Activated CD4-positive, alpha-beta memory T cell treated with anti-CD3 and anti-CD28 coated beads, Interleukin-2, amount 10 ng/mL, durations not matched to agents 7 days and 5 days (primary cell): ENCODE results near the gene FSTL5. TPM values are rescaled to one million over a fixed set of nuclear protein-coding genes. Genes with fewer than 3 reads are reported as not detected.
"Not testable (repeated sequence)": the region's sequence is repeated elsewhere in the genome, so short reads cannot be mapped to it uniquely, and the experiment has no call there.

Source experiments
- CTCF ChIA-PET: fragments of 350-600 bp; sonication (Branson Sonifier 250); formaldehyde crosslinking; loops from one replicate; lab custom pipeline; 2021; ENCODE audit warnings: antibody characterized with exemption, inconsistent platforms; lab: Charles Lee
- POLR2A ChIA-PET: fragments of 350-600 bp; sonication (Branson Sonifier 250); formaldehyde crosslinking; loops from one replicate; lab custom pipeline; 2021; ENCODE audit warnings: antibody characterized with exemption; lab: Charles Lee
- DNase-seq: peaks from one replicate; pipeline ENCODE4 v3.0.0-alpha.2; 2020
- H3K27ac Mint-ChIP-seq: one replicate; pipeline ENCODE4 v1.8.0; 2021; ENCODE audit warnings: mild to moderate bottlenecking, mixed read lengths
- H3K27me3 Mint-ChIP-seq: one replicate; pipeline ENCODE4 v1.8.0; 2021; ENCODE audit warnings: mixed read lengths
- H3K36me3 Mint-ChIP-seq: one replicate; pipeline ENCODE4 v1.8.0; 2021; ENCODE audit warnings: low read depth, mixed read lengths
- H3K4me1 Mint-ChIP-seq: one replicate; pipeline ENCODE4 v1.8.0; 2021; ENCODE audit warnings: mixed read lengths
- H3K4me3 Mint-ChIP-seq: one replicate; pipeline ENCODE4 v1.8.0; 2021; ENCODE audit warnings: mild to moderate bottlenecking, mixed read lengths
- H3K9me3 Mint-ChIP-seq: one replicate; pipeline ENCODE4 v1.8.0; 2021; ENCODE audit warnings: mixed read lengths
- total RNA-seq, 2 experiments: library from RNA; stranded (reverse); gene quantifications; one replicate each; pipeline ENCODE4 v1.2.3, GENCODE V29; 2021

The FSTL5 gene
- total RNA-seq, 2 experiments from 2014 or later: not detected

- DNase-seq: no peak
- POLR2A ChIA-PET: no interaction called here
- no peak overlapping the region for H3K4me3 Mint-ChIP-seq
- no peak overlapping the region for H3K27ac Mint-ChIP-seq
- H3K27me3 Mint-ChIP-seq: no peaks in the 10 kb centered on the region
- peaks cover 4% of the 10 kb centered on the region for H3K9me3 Mint-ChIP-seq
- H3K4me1 Mint-ChIP-seq: no peaks in the 10 kb centered on the region
- CTCF ChIA-PET: no interaction called here
- no peaks in the 10 kb centered on the region for H3K36me3 Mint-ChIP-seq
Observed at GRCh38 chr4:162139412-162139811, 24.4 kb downstream of the FSTL5 start.

GRCh38 chr4:162131256-162131655 is 32.5 kb downstream of the FSTL5 start:
- Mint-ChIP-seq H3K4me3 (no peak overlapping the region), H3K27ac (no peak overlapping the region), H3K27me3 (no peaks in the 10 kb centered on the region), H3K36me3 (no peaks in the 10 kb centered on the region), H3K9me3 (peaks cover 5% of the 10 kb centered on the region), H3K4me1 (no peaks in the 10 kb centered on the region)
- POLR2A ChIA-PET: no interaction called here
- CTCF ChIA-PET: no interaction called here
- DNase-seq: no peak

GRCh38 chr4:162126729-162127128 is 37.1 kb downstream of the FSTL5 start:
- H3K27ac Mint-ChIP-seq: no peak overlapping the region
- H3K4me1 Mint-ChIP-seq: no peaks in the 10 kb centered on the region
- ChIA-PET CTCF (no interaction called here), POLR2A (no interaction called here)
- DNase-seq: no peak
- no peaks in the 10 kb centered on the region for H3K36me3 Mint-ChIP-seq
- no peaks in the 10 kb centered on the region for H3K27me3 Mint-ChIP-seq
- H3K9me3 Mint-ChIP-seq: no peaks in the 10 kb centered on the region
- H3K4me3 Mint-ChIP-seq: no peak overlapping the region

GRCh38 chr4:162117051-162117450 is 46.7 kb downstream of the FSTL5 start:
- POLR2A ChIA-PET: no interaction called here
- Mint-ChIP-seq H3K9me3 (peaks cover 2% of the 10 kb centered on the region), H3K27ac (no peak overlapping the region), H3K4me1 (no peaks in the 10 kb centered on the region), H3K4me3 (no peak overlapping the region), H3K36me3 (no peaks in the 10 kb centered on the region), H3K27me3 (no peaks in the 10 kb centered on the region)
- CTCF ChIA-PET: no interaction called here
- DNase-seq: no peak

- no peaks in the 10 kb centered on the region for H3K4me1 Mint-ChIP-seq
- no peaks in the 10 kb centered on the region for H3K27me3 Mint-ChIP-seq
- peaks cover 2% of the 10 kb centered on the region for H3K9me3 Mint-ChIP-seq
- POLR2A ChIA-PET: no interaction called here
- H3K36me3 Mint-ChIP-seq: no peaks in the 10 kb centered on the region
- no peak for DNase-seq
- H3K27ac Mint-ChIP-seq: no peak overlapping the region
- H3K4me3 Mint-ChIP-seq: no peak overlapping the region
- CTCF ChIA-PET: no interaction called here
Observed at GRCh38 chr4:162116095-162116779, 47.6 kb downstream of the FSTL5 start.

GRCh38 chr4:162115333-162115732 is 48.5 kb downstream of the FSTL5 start:
- Mint-ChIP-seq H3K4me1 (no peaks in the 10 kb centered on the region), H3K27me3 (no peaks in the 10 kb centered on the region), H3K9me3 (peaks cover 2% of the 10 kb centered on the region), H3K4me3 (no peak overlapping the region), H3K27ac (no peak overlapping the region), H3K36me3 (no peaks in the 10 kb centered on the region)
- POLR2A ChIA-PET: no interaction called here
- no peak for DNase-seq
- CTCF ChIA-PET: no interaction called here

GRCh38 chr4:162111078-162111477 is 52.7 kb downstream of the FSTL5 start:
- no peaks in the 10 kb centered on the region for H3K36me3 Mint-ChIP-seq

GRCh38 chr4:162104459-162105124 is 59.2 kb downstream of the FSTL5 start:
- no peak for DNase-seq
- POLR2A ChIA-PET: no interaction called here
- CTCF ChIA-PET: no interaction called here
- Mint-ChIP-seq H3K4me1 (no peaks in the 10 kb centered on the region), H3K4me3 (no peak overlapping the region), H3K36me3 (no peaks in the 10 kb centered on the region), H3K27me3 (no peaks in the 10 kb centered on the region), H3K9me3 (peaks cover 5% of the 10 kb centered on the region), H3K27ac (no peak overlapping the region)

More at GRCh38 chr4:162111078-162111477, 52.7 kb downstream of the FSTL5 start:
- peaks cover 2% of the 10 kb centered on the region for H3K9me3 Mint-ChIP-seq
- no peak overlapping the region for H3K4me3 Mint-ChIP-seq
- H3K27ac Mint-ChIP-seq: no peak overlapping the region
- no peaks in the 10 kb centered on the region for H3K27me3 Mint-ChIP-seq
- DNase-seq: no peak
- POLR2A ChIA-PET: no interaction called here
- no peaks in the 10 kb centered on the region for H3K4me1 Mint-ChIP-seq
- CTCF ChIA-PET: no interaction called here

- CTCF ChIA-PET, H3K27ac Mint-ChIP-seq, H3K27me3 Mint-ChIP-seq, H3K4me1 Mint-ChIP-seq, POLR2A ChIA-PET, DNase-seq, H3K36me3 Mint-ChIP-seq, H3K9me3 Mint-ChIP-seq, H3K4me3 Mint-ChIP-seq: not testable (repeated sequence)
Observed at GRCh38 chr4:162103908-162104307, 59.9 kb downstream of the FSTL5 start.

GRCh38 chr4:162102713-162103112 is 61.1 kb downstream of the FSTL5 start:
- H3K27me3 Mint-ChIP-seq: no peaks in the 10 kb centered on the region
- CTCF ChIA-PET: no interaction called here
- POLR2A ChIA-PET: no interaction called here
- no peaks in the 10 kb centered on the region for H3K4me1 Mint-ChIP-seq
- H3K9me3 Mint-ChIP-seq: peaks cover 5% of the 10 kb centered on the region
- no peak for DNase-seq
- no peak overlapping the region for H3K4me3 Mint-ChIP-seq
- no peak overlapping the region for H3K27ac Mint-ChIP-seq
- H3K36me3 Mint-ChIP-seq: no peaks in the 10 kb centered on the region

- no peaks in the 10 kb centered on the region for H3K4me1 Mint-ChIP-seq
- ChIA-PET CTCF (no interaction called here), POLR2A (no interaction called here)
- H3K9me3 Mint-ChIP-seq: peaks cover 5% of the 10 kb centered on the region
- no peak overlapping the region for H3K4me3 Mint-ChIP-seq
- H3K36me3 Mint-ChIP-seq: no peaks in the 10 kb centered on the region
- DNase-seq: no peak
- no peaks in the 10 kb centered on the region for H3K27me3 Mint-ChIP-seq
- H3K27ac Mint-ChIP-seq: no peak overlapping the region
Observed at GRCh38 chr4:162101337-162101736, 62.5 kb downstream of the FSTL5 start.

- Mint-ChIP-seq H3K4me3 (no peak overlapping the region), H3K27ac (no peak overlapping the region), H3K27me3 (no peaks in the 10 kb centered on the region), H3K36me3 (no peaks in the 10 kb centered on the region), H3K4me1 (no peaks in the 10 kb centered on the region), H3K9me3 (no peaks in the 10 kb centered on the region)
- CTCF ChIA-PET: no interaction called here
- DNase-seq: no peak
- POLR2A ChIA-PET: no interaction called here
Observed at GRCh38 chr4:162075726-162076125, 88.1 kb downstream of the FSTL5 start.

GRCh38 chr4:162061214-162061613 is 102.6 kb downstream of the FSTL5 start:
- Mint-ChIP-seq H3K27me3 (no peaks in the 10 kb centered on the region), H3K4me3 (no peak overlapping the region), H3K9me3 (peaks cover 2% of the 10 kb centered on the region), H3K4me1 (no peaks in the 10 kb centered on the region), H3K27ac (no peak overlapping the region), H3K36me3 (no peaks in the 10 kb centered on the region)
- ChIA-PET POLR2A (no interaction called here), CTCF (no interaction called here)
- no peak for DNase-seq

GRCh38 chr4:162059656-162060055 is 104.1 kb downstream of the FSTL5 start:
- ChIA-PET CTCF (no interaction called here), POLR2A (no interaction called here)
- Mint-ChIP-seq H3K4me1 (no peaks in the 10 kb centered on the region), H3K27ac (no peak overlapping the region), H3K9me3 (peaks cover 2% of the 10 kb centered on the region), H3K36me3 (no peaks in the 10 kb centered on the region), H3K4me3 (no peak overlapping the region), H3K27me3 (no peaks in the 10 kb centered on the region)
- no peak for DNase-seq
